PC-3 (cell line): Measurements from ENCODE around the gene ARSG. TPM values are rescaled to one million over a fixed set of nuclear protein-coding genes. Genes with fewer than 3 reads are reported as not detected.

Experiments
- ATAC-seq: fragments of 200-7000 bp; cut with Tn5 transposase; 2 replicates; pipeline ENCODE4 v1.9.1; 2020; ENCODE audit warnings: mild to moderate bottlenecking, moderate library complexity
- BruUV-seq: library from RNA; stranded (reverse); fragments of 400-500 nt; replicated peaks from 2 replicates; lab custom pipeline; 2021; lab: Mats Ljungman, UMichigan
- CTCF ChIA-PET: fragments of 300-600 bp; sonication (Branson Sonifier 250); formaldehyde crosslinking; loops from one replicate; lab custom pipeline; 2022; ENCODE audit warnings: antibody characterized with exemption; lab: Charles Lee
- POLR2A ChIA-PET: fragments of 300-600 bp; sonication (Branson Sonifier 250); formaldehyde crosslinking; loops from one replicate; lab custom pipeline; 2022; ENCODE audit warnings: antibody characterized with exemption; ENCODE audit not compliant: unreplicated experiment; lab: Charles Lee
- DNase-seq: peaks from one replicate; pipeline ENCODE4 v3.0.0-alpha.2; 2015
- H2AFZ ChIP-seq: fragments of 300-600 bp; sonication (generic); 2 replicates; pipeline ENCODE4 v1.6.0; 2016; ENCODE audit warnings: antibody characterized with exemption, low read length
- H3F3A ChIP-seq: fragments of 300-600 bp; sonication (generic); one replicate; pipeline ENCODE4 v1.6.0; 2017; ENCODE audit warnings: antibody characterized with exemption, low read length, control low read depth, mild to moderate bottlenecking; ENCODE audit not compliant: unreplicated experiment
- H3K27ac ChIP-seq: fragments of 300-600 bp; sonication (generic); 2 replicates; pipeline ENCODE4 v1.5.1; 2016; ENCODE audit warnings: mild to moderate bottlenecking, low read length
- H3K27me3 ChIP-seq: fragments of 300-600 bp; sonication (generic); 2 replicates; pipeline ENCODE4 v1.6.1; 2016; ENCODE audit warnings: low read length, mixed read lengths
- H3K36me3 ChIP-seq: fragments of 300-600 bp; sonication (generic); 2 replicates; pipeline ENCODE4 v1.6.1; 2016; ENCODE audit warnings: low read depth, mixed run types, low read length, mixed read lengths
- H3K4me1 ChIP-seq: fragments of 300-600 bp; sonication (generic); 2 replicates; pipeline ENCODE4 v1.5.1; 2016; ENCODE audit warnings: low read length; ENCODE audit not compliant: insufficient read depth
- H3K4me2 ChIP-seq: fragments of 300-600 bp; sonication (generic); 2 replicates; pipeline ENCODE4 v1.6.0; 2016; ENCODE audit warnings: low read length
- H3K4me3 ChIP-seq: fragments of 300-600 bp; sonication (generic); 2 replicates; pipeline ENCODE4 v1.5.1; 2016; ENCODE audit warnings: mild to moderate bottlenecking, low read length, mixed read lengths
- H3K79me2 ChIP-seq: fragments of 300-600 bp; sonication (generic); 2 replicates; pipeline ENCODE4 v1.6.1; 2017; ENCODE audit warnings: low read length, mixed read lengths
- H3K9ac ChIP-seq: fragments of 300-600 bp; sonication (generic); 2 replicates; pipeline ENCODE4 v1.6.0; 2016; ENCODE audit warnings: mild to moderate bottlenecking, low read length
- H3K9me2 ChIP-seq: fragments of 300-600 bp; sonication (generic); replicated peaks from 2 replicates; pipeline ENCODE4 v1.6.1; 2016; ENCODE audit warnings: mixed run types, low read length, mixed read lengths
- H3K9me3 ChIP-seq: fragments of 300-600 bp; sonication (generic); 2 replicates; pipeline ENCODE4 v1.6.1; 2016; ENCODE audit warnings: low read length, mixed read lengths
- H4K20me1 ChIP-seq: fragments of 300-600 bp; sonication (generic); 2 replicates; pipeline ENCODE4 v1.6.1; 2016; ENCODE audit warnings: low read length, mixed read lengths
- CTCF ChIP-seq: fragments of 300-600 bp; sonication (generic); conservative IDR thresholded peaks from 2 replicates; pipeline ENCODE4 v1.5.1; 2017; ENCODE audit warnings: antibody characterized with exemption, low read depth, mild to moderate bottlenecking, low read length
- EZH2 ChIP-seq: fragments of 300-600 bp; sonication (generic); IDR thresholded peaks from one replicate; pipeline ENCODE4 v1.6.1; 2017; ENCODE audit warnings: antibody characterized with exemption, mild to moderate bottlenecking, low read length; ENCODE audit not compliant: unreplicated experiment
- EZH2phosphoT487 ChIP-seq: fragments of 300-600 bp; sonication (generic); IDR thresholded peaks from 2 replicates; pipeline ENCODE4 v1.6.1; 2018; ENCODE audit warnings: mild to moderate bottlenecking, antibody characterized with exemption, low read length, borderline replicate concordance
- intact Hi-C: fragments of 100-400 bp; cut with micrococcal nuclease; formaldehyde crosslinking; loops from 2 replicates; pipeline ENCODE4 v1.9.0; 2023
- total RNA-seq: library from RNA; depleted of rRNA; stranded (reverse); fragments of >200 nt; gene quantifications from 2 replicates; pipeline ENCODE4 v1.2.3, GENCODE V29; 2014

Gene ARSG
- total RNA-seq, 1 experiment from 2014 or later: 2.1 TPM

- no peak overlapping the region for H3K9ac ChIP-seq
- POLR2A ChIA-PET: interaction anchor here (0.6 kb wide), 1 partner anchor 47 kb away, joined by 3 read pairs; no protein-coding TSS in a partner anchor
- H3K9me2 ChIP-seq: no peaks in the 10 kb centered on the region
- intact Hi-C loops: no loop called here
- BruUV-seq: no TSS peak
- no peaks in the 10 kb centered on the region for H3K79me2 ChIP-seq
- H3F3A ChIP-seq: peaks cover 2% of the 10 kb centered on the region
- H3K27ac ChIP-seq: no peak overlapping the region
- CTCF ChIA-PET: no interaction called here
- no peak overlapping the region for H3K4me2 ChIP-seq
- DNase-seq: no peak
- H4K20me1 ChIP-seq: no peaks in the 10 kb centered on the region
- peaks cover 6% of the 10 kb centered on the region for H3K4me1 ChIP-seq
- no peak for ATAC-seq
- TF ChIP-seq EZH2: no peak
- H3K9me3 ChIP-seq: no peaks in the 10 kb centered on the region
- H3K36me3 ChIP-seq: no peaks in the 10 kb centered on the region
- no peak overlapping the region for H2AFZ ChIP-seq
- no peak overlapping the region for H3K4me3 ChIP-seq
- no peaks in the 10 kb centered on the region for H3K27me3 ChIP-seq
These were observed 159.5 kb downstream of the ARSG start for GRCh38 chr17:68450801-68451200.

DNA sequence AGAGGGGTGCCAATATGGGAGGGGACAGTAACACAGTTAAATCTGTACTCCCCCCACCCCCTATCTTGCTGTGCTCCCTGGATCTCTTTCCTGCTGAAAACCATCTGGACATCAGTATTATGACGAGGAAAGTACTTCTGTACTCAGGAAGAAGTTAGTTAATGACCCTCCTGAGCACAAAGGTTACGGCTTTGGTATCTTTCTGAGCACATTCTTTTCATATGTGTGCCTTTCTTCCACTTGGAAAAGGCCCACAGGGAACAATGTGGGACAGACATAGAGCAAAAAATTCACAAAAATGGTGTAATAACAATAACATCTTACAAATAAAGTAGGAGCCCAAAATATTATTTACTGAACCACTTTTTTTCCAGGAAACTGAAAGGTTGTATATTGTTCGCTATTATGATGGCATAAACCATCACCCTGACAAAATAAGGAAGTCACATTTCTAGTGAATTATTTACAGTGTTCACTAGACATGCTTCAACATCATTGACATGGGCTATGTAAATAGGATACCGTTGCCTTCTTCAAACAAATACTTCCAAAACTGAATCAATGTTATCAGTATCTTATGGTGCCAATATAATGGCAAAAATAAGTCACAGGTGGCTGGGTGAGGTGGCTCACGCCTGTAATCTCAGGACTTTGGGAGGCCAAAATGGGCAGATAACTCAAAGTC lies 160.5 kb downstream of the ARSG start:
- TF ChIP-seq EZH2: no peak
- TF ChIP-seq EZH2phosphoT487: no peak
- TF ChIP-seq CTCF: no peak
- intact Hi-C loops: no loop called here

GRCh38 chr17:68452724-68453290 lies 161.5 kb downstream of the ARSG start:
- Histone ChIP-seq H3K27me3 (no peaks in the 10 kb centered on the region), H3K36me3 (no peaks in the 10 kb centered on the region), H3K4me3 (no peak overlapping the region), H3K9me3 (no peaks in the 10 kb centered on the region), H3K9ac (no peak overlapping the region), H3K9me2 (no peaks in the 10 kb centered on the region), H4K20me1 (no peaks in the 10 kb centered on the region), H3K4me2 (no peak overlapping the region), H3K27ac (no peak overlapping the region), H3K4me1 (peaks cover 15% of the 10 kb centered on the region), H2AFZ (no peak overlapping the region), H3K79me2 (no peaks in the 10 kb centered on the region), H3F3A (peaks cover 3% of the 10 kb centered on the region)
- ATAC-seq: no peak
- ChIA-PET POLR2A (no interaction called here), CTCF (no interaction called here)
- no peak for DNase-seq
- no TSS peak for BruUV-seq
- TF ChIP-seq CTCF: no peak
- no peak for TF ChIP-seq EZH2
- no peak for TF ChIP-seq EZH2phosphoT487
- intact Hi-C loops: no loop called here

More for the DNA sequence above, 160.5 kb downstream of the ARSG start:
- Histone ChIP-seq H3K4me2 (no peak overlapping the region), H3K9ac (no peak overlapping the region), H3K27ac (no peak overlapping the region), H3K4me1 (peaks cover 15% of the 10 kb centered on the region), H4K20me1 (no peaks in the 10 kb centered on the region), H3F3A (peaks cover 3% of the 10 kb centered on the region), H3K4me3 (no peak overlapping the region), H3K36me3 (no peaks in the 10 kb centered on the region), H3K9me3 (no peaks in the 10 kb centered on the region), H3K79me2 (no peaks in the 10 kb centered on the region), H3K9me2 (no peaks in the 10 kb centered on the region), H3K27me3 (no peaks in the 10 kb centered on the region), H2AFZ (no peak overlapping the region)
- ATAC-seq (no peak), DNase-seq (no peak)
- BruUV-seq: no TSS peak
- ChIA-PET CTCF (no interaction called here), POLR2A (no interaction called here)
